IPS-20b (cell line): Measurements from ENCODE around the gene ANKZF1.

Experiments used
- H3K27ac ChIP-seq: one replicate; pipeline ENCODE4 v1.5.1; 2013; ENCODE audit warnings: low read length
- H3K27me3 ChIP-seq: 2 replicates; pipeline ENCODE4 v1.6.1; 2013; ENCODE audit warnings: mild to moderate bottlenecking, low read length, inconsistent platforms; ENCODE audit not compliant: insufficient read depth
- H3K36me3 ChIP-seq: 2 replicates; pipeline ENCODE4 v1.6.1; 2013; ENCODE audit warnings: low read depth, mild to moderate bottlenecking, inconsistent platforms, low read length, moderate library complexity; ENCODE audit not compliant: insufficient read depth
- H3K4me1 ChIP-seq: 2 replicates; pipeline ENCODE4 v1.6.1; 2013; ENCODE audit warnings: mild to moderate bottlenecking, control low read depth, inconsistent platforms, low read length, moderate library complexity; ENCODE audit not compliant: insufficient read depth
- H3K4me3 ChIP-seq: 2 replicates; pipeline ENCODE4 v1.5.1; 2013; ENCODE audit warnings: mild to moderate bottlenecking, low read length, inconsistent platforms
- H3K9ac ChIP-seq: 2 replicates; pipeline ENCODE4 v1.6.1; 2013; ENCODE audit warnings: low read depth, mild to moderate bottlenecking, inconsistent platforms, low read length, moderate library complexity
- H3K9me3 ChIP-seq: 2 replicates; pipeline ENCODE4 v1.6.1; 2013; ENCODE audit warnings: mild to moderate bottlenecking, low read depth, low read length, inconsistent platforms; ENCODE audit not compliant: insufficient read depth

Gene ANKZF1

GRCh38 chr2:219270055-219270372 is 40.4 kb downstream of the ANKZF1 start:
- peaks cover 5% of the 10 kb centered on the region; the same call in 1 of the 2 replicates for H3K4me1 ChIP-seq
- no peaks in the 10 kb centered on the region for H3K9me3 ChIP-seq
- H3K36me3 ChIP-seq: no peaks in the 10 kb centered on the region
- no peak overlapping the region for H3K27ac ChIP-seq
- no peak overlapping the region for H3K4me3 ChIP-seq
- no peak overlapping the region for H3K9ac ChIP-seq
- H3K27me3 ChIP-seq: peaks cover 12% of the 10 kb centered on the region

GRCh38 chr2:219271021-219271420 is 41.4 kb downstream of the ANKZF1 start:
- Histone ChIP-seq H3K27me3 (peaks cover 11% of the 10 kb centered on the region; the same call in 1 of the 2 replicates), H3K9ac (no peak overlapping the region), H3K4me1 (peaks cover 5% of the 10 kb centered on the region; the same call in 1 of the 2 replicates)

GRCh38 chr2:219272356-219272755 is 42.8 kb downstream of the ANKZF1 start:
- no peaks in the 10 kb centered on the region for H3K9me3 ChIP-seq
- no peak overlapping the region for H3K27ac ChIP-seq
- H3K4me1 ChIP-seq: peaks cover 9% of the 10 kb centered on the region

More at GRCh38 chr2:219271021-219271420, 41.4 kb downstream of the ANKZF1 start:
- H3K36me3 ChIP-seq: no peaks in the 10 kb centered on the region
- H3K27ac ChIP-seq: no peak overlapping the region
- no peak overlapping the region for H3K4me3 ChIP-seq
- H3K9me3 ChIP-seq: no peaks in the 10 kb centered on the region

DNA sequence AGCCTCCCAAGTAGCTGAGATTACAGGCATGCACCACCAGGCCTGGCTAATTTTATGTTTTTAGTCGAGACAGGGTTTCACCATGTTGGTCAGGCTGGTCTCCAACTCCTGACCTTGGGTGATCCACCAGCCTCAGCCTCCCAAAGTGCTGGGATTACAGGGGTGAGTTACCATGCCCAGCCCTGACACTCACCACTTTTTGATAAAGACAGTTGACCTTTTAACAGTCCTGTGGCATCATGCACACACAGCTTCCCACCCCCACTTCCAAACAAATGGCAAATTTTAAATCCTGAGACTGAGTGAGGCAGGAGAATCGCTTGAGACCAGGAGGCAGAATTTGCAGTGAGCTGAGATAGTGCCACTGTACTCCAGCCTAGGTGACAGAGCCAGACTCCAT is 43.4 kb downstream of the ANKZF1 start:
- no peak overlapping the region for H3K27ac ChIP-seq

More at GRCh38 chr2:219272356-219272755, 42.8 kb downstream of the ANKZF1 start:
- Histone ChIP-seq H3K36me3 (no peaks in the 10 kb centered on the region), H3K4me3 (no peak overlapping the region), H3K27me3 (peaks cover 11% of the 10 kb centered on the region; the same call in 1 of the 2 replicates), H3K9ac (no peak overlapping the region)

GRCh38 chr2:219273937-219274336 is 44.3 kb downstream of the ANKZF1 start:
- no peaks in the 10 kb centered on the region for H3K9me3 ChIP-seq
- H3K4me1 ChIP-seq: peaks cover 19% of the 10 kb centered on the region
- H3K27ac ChIP-seq: no peak overlapping the region
- no peaks in the 10 kb centered on the region for H3K36me3 ChIP-seq
- no peak overlapping the region for H3K4me3 ChIP-seq
- peaks cover 20% of the 10 kb centered on the region; the same call in 1 of the 2 replicates for H3K27me3 ChIP-seq
- H3K9ac ChIP-seq: no peak overlapping the region

More for the DNA sequence above, 43.4 kb downstream of the ANKZF1 start:
- Histone ChIP-seq H3K4me1 (peaks cover 11% of the 10 kb centered on the region), H3K9ac (no peak overlapping the region), H3K4me3 (no peak overlapping the region), H3K36me3 (no peaks in the 10 kb centered on the region), H3K9me3 (no peaks in the 10 kb centered on the region), H3K27me3 (peaks cover 12% of the 10 kb centered on the region; the same call in 1 of the 2 replicates)

- Histone ChIP-seq H3K9ac (no peak overlapping the region), H3K4me1 (peaks cover 19% of the 10 kb centered on the region), H3K4me3 (no peak overlapping the region)
These were observed 44.8 kb downstream of the ANKZF1 start for GRCh38 chr2:219274361-219274921.

DNA sequence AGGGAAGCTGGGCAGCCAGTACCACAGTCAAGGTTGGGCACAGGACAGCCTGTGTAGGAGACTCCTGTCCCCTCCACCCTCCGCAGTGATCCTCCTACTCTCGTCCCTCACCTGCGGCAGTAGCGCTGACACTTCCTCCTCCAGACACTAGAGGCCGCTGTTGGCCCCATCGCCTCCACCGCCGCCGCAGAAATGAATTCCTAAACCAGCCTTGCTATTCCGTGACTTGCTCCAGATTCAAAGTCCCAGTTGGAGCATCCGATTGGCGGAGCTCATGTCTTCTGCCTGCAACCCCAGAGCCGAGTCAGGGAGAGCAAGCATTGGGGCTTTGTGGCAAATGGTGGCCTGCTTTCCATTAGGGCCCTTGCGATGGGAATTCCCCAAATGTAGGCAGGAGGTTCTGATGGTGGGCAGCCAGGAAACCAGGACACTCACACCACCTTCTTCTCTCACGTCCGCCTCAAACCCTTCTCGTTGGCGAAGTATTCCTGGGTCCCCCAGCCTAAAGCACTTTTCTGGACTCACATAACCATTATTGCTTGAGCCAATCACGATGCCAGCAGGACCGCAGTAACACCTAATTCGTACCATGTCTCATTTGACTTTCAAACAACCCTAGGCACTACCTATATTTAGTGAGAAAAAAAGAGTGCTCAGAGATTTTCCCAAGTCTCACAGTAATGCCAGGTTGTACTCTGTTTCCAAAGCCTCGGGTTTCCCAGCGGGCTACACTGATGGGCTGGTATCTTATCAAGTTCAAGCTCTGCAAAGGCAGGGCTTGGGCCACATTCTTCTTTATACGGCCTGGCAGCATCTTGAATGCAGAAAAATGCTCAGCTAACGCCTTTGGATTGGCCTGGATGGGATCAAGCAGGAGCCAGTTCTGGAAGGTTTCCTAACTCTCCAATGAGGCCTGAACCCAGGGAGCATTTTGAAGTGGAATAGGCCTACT is 48.4 kb downstream of the ANKZF1 start:
- Histone ChIP-seq H3K27me3 (peaks cover 9% of the 10 kb centered on the region; the same call in 1 of the 2 replicates), H3K36me3 (peaks cover 10% of the 10 kb centered on the region; the same call in 1 of the 2 replicates), H3K27ac (no peak overlapping the region), H3K9ac (peak overlapping the region; percentile 74; the same call in 1 of the 2 replicates), H3K4me3 (peak overlapping the region; percentile 80), H3K4me1 (peaks cover 24% of the 10 kb centered on the region), H3K9me3 (no peaks in the 10 kb centered on the region)

More at GRCh38 chr2:219274361-219274921, 44.8 kb downstream of the ANKZF1 start:
- Histone ChIP-seq H3K27me3 (peaks cover 20% of the 10 kb centered on the region; the same call in 1 of the 2 replicates), H3K27ac (no peak overlapping the region), H3K36me3 (no peaks in the 10 kb centered on the region), H3K9me3 (no peaks in the 10 kb centered on the region)

DNA sequence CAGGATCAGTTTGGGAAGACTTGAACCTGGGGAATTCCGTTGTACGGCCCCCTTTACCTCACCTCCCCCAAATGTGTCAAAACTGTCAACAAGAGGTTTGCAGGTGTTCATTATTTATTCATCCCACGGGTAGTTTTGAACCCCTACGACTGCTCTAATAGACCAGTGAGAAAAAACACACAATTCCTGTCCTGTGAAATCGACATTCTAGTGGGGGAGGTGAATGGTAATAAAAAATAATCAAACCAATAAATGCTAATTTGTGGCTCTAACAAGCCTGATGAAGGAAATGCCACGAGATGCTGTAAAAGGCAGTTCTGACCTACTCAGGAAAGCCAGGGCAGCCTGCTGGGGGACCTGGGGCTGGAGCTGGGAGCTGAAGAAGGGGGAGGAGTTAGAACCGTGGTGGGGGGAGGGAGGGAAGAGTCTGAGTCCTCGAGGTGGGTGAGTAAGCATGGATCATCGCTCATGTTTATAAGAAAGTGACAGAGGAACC is 49.1 kb downstream of the ANKZF1 start:
- H3K9ac ChIP-seq: peak overlapping the region; percentile 74; the same call in 1 of the 2 replicates
- H3K36me3 ChIP-seq: peaks cover 14% of the 10 kb centered on the region; the same call in 1 of the 2 replicates
- H3K4me1 ChIP-seq: peaks cover 24% of the 10 kb centered on the region
- peak overlapping the region; percentile 39 for H3K27ac ChIP-seq
- no peaks in the 10 kb centered on the region for H3K9me3 ChIP-seq
- H3K27me3 ChIP-seq: peaks cover 9% of the 10 kb centered on the region; the same call in 1 of the 2 replicates
- H3K4me3 ChIP-seq: peak overlapping the region; percentile 80

DNA sequence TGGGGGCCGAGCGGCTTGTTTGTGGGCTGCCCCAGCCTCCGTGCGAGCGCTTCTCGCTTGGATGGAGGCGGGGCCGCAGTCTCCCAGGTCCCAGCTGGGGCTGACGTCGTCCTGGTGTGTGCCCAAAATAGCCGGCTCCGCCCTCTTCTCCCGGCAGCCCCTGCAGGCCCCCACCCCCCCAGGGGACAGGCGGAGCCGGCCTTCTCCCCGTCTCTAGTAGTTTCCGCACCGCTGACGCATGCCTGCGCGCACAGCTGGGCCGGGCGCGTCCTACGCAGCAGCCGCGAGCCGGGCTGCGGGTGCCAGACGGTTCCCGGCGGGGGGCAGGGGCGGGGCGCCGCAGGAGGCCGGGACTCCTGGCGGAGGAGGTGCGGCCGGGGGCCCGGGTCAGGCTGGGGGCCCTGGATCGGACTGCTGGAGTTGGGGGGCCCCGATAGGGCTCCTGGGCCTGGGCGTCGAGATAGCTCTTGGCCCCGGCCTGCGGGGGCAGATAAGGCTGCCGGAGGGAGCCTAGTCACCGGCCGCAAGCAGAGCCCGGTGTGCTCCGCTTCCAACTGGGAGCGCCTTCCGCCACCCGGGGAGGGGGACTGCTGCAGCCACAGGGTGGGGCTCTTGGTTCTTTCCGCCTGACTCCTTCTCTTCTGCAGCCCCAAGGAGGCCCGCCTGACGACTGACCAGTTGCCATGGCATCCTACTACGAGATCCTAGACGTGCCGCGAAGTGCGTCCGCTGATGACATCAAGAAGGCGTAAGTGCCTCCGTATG is 49.7 kb downstream of the ANKZF1 start, which contains the start of gene DNAJB2:
DNAJB2 (plus strand) TSS at position 216 of the 765 bp plus-strand sequence; CDS start at position 684, 468 bp downstream.
- Histone ChIP-seq H3K27ac (peak within 1 kb of the TSS; percentile 39), H3K4me1 (peaks cover 24% of the 10 kb centered on the region), H3K9me3 (no peaks in the 10 kb centered on the region), H3K4me3 (peak within 1 kb of the TSS; percentile 80), H3K27me3 (peaks cover 9% of the 10 kb centered on the region; the same call in 1 of the 2 replicates), H3K9ac (peak within 1 kb of the TSS; percentile 74; the same call in 1 of the 2 replicates), H3K36me3 (peaks cover 14% of the 10 kb centered on the region; the same call in 1 of the 2 replicates)

DNA sequence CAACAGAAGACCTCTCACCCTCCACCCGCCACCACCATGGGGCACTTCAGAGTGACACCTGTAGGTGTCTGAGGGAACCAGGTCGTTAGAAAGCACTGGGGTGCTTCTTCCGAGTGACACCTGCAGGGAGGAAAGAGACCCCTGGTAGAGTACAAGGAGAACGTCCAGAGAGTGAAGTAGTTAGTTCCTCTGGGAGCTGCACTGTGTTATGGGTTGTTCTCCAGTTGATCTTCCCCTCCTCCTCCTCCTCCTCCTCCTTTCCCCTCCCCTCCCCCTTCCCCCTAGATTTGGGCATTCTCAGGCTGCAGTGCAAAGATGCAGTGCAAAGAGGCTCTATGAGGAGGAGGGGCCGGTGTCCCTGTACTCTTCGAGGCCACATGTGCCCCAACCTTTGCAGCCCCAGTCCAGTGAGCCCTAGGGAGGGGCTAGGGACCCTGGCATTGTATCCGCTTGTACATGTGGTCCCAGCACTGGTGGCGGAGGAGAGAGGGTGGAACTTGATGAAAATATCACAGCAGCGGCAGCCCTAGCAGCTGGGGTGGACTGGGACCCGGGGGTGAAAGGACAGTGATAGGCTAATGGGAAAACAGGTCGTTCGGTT is 50.4 kb downstream of the ANKZF1 start:
- no peak overlapping the region for H3K27ac ChIP-seq
- peaks cover 9% of the 10 kb centered on the region; the same call in 1 of the 2 replicates for H3K27me3 ChIP-seq
- H3K4me3 ChIP-seq: peak overlapping the region; percentile 80
- H3K36me3 ChIP-seq: peaks cover 14% of the 10 kb centered on the region; the same call in 1 of the 2 replicates
- H3K9me3 ChIP-seq: no peaks in the 10 kb centered on the region
- peaks cover 19% of the 10 kb centered on the region for H3K4me1 ChIP-seq
- H3K9ac ChIP-seq: peak overlapping the region; percentile 52; the same call in 1 of the 2 replicates
